Anterior cingulate cortex (tissue), 58 donors: ENCODE results near the gene LRP6.
"Not testable (repeated sequence)": the region's sequence is repeated elsewhere in the genome, so short reads cannot be mapped to it uniquely, and the experiment has no call there.

Source experiments
- DNase-seq, 58 donors: peaks; one replicate each; lab custom pipeline; 2025; lab: John Stamatoyannopoulos, UW

Gene LRP6

DNA sequence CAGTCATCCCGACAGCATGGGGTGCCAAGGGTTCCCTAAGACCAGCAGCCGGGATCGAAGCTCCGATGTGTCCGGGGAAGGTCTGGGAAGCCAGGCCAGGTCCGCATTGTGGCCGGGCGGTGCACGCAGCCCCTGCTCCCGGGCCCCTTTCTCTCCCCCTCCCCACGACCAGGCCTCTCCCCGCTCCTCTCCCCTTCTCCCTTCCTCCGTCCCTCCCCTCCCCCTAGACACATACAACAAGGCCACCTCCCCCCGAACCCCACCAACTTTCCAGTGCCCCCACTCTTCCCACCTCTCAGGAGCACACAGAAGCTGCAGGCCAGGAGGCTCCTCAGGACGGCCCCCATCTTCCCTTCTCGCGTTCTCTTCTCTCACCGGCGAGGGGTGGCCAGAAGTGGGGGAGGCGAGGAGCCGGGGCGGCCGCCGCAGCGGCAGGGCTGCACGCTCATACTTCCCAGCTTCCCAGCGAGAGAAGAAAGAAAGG is 413 bp downstream of the LRP6 start:
- peak in 22 of 58 donors; percentile 23 to 73 (median 54) for DNase-seq

DNA sequence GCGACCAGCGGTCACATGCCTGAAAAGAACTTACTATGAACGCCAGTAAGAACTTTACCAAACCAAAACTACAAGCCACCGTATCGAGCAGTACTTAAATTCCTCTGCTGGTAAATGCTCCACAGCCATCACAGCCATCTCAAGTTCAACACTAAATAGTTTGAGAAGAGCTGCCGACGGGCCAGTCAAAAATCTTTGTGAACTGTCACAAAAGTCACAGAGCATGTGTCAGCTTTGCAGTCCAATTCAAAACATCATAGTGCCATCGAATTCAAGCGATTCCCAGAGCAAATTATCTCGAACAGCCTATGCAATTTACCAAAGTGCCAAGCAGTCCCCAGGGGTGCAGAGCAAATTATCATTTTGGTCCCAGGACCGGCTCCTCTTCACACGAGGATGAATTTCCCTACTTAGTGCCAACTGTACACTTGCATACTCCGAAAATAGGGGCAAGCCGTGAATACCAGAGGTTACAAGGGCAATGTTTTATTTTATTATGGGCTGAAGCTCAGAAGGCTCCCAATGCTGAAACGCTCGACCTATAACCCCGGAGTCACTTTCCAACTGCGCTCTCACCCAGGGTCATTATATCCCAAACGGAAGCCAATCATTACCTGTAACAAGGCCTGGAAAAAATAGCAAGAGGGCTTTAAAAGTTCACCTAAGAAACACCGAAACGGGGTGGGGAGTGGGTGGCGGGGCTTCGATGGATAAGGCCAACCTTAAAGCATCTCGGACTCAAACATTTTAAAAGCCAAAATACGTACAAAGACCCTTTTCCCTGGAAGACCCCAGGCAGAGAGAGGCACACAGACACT is 1.1 kb downstream of the LRP6 start:
- DNase-seq: peak in 24 of 58 donors; percentile 1 to 50 (median 28)

DNA sequence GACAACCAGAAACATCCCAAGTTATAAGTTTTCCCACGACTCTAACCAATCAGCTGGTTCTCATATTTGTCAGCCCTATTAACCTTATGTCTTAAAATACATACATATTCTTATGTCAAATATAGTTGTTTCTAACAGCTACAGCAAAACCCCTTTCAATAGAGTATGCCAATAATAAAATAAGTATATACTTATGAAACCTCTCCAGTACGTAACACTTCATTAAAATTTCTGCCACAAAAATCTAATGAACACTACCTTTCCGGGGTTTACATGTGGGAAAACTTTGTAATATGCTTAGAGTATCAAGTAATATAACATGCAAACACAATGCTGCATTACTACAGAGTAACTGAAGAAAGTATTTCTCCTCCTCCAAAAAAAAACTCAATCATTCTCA is 1.8 kb downstream of the LRP6 start:
- DNase-seq: no peak

DNA sequence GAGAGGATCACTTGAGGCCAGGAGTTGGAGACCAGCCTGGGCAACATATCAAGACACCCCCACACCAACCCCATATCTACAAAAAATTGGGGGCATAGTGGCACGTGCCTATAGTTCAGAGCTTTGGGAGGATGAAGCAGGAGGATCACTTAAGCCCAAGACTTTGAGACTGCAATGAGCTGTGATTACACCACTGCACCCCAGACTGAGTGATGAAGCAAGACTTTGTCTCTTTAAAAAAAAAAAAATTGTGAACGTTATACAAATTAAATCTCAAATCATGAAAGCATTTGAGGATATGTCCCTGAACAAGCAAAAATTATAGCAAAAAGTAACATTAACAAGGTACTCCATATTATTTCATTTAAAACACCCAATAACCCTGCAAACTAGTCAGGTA is 2.9 kb downstream of the LRP6 start:
- DNase-seq: no peak

DNA sequence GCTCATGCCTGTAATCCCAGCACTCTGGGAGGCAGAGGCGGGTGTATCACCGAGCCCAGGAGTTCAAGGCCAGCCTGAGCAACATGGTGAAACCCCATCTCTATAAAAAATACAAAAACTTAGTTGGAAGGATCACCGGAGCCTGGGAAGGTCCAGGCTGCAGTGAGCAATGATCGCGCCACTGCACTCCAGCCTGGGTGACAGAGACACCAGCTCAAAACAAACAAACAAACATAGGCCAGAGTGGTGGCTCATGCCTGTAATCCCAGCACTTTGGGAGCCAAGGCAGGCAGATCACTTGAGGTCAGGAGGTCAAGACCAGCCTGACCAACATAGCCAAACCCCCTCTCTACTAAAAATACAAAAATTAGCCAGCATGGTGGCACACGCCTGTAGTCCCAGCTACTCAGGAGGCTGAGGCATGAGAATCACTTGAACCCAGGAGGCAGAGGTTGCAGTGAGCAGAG is 10.5 kb downstream of the LRP6 start:
- not testable (repeated sequence) for DNase-seq

DNA sequence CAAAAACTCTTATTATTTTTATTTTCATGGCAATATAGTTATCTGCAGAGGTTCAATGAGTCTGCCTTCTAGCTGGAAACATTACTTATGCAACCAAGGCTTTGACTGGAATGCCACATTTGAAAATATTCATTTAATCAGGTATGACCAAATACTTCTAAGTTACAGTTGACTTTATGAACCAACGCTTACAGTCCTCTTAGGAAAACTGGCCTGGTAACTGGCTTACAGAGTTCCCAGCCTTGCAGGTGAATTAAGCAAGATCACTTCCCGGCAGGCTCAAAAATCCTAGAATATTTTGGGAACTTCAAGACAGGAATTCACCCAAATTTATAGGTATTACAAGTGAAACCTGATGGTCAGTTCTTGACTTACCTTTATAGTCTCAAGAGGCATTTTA is 12.3 kb downstream of the LRP6 start:
- DNase-seq: no peak

DNA sequence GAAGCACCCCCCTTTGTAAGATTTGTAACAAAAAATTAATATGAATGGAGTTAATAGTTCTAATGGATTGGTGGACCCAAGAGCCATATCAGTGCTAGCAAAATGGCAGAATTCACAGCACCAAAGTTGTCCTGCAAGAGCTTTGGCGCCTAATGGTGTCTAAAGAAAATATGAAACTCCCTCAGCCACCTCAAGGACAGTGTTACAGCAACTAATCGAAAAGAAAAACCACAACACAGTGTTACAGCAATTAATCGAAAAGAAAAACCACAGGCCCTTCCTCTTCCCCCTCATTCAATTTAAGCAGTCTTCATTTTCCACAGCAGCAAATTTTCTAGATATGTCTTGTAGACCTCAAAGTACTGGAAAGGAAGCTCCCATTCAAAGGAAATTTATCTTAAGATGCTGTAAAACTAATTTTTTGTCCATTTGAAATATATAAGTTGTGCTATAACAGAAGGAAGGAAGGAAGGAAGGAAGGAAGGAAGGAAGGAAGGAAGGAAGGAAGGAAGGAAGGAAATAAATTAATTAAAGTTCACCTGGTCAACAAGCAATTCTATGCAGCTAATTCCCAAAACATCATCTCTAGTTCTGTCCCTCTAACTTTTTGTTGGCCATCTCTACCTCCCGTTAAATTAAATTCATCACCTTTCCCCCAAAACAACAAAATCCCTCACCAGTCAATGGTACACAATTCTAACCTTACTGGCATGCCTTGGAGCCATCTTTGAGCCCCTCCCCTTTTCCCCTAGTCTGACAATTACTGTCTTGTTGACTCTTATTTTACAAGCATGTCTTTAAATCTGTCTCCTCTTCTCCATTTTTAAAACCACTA is 17.4 kb downstream of the LRP6 start:
- no peak for DNase-seq

DNA sequence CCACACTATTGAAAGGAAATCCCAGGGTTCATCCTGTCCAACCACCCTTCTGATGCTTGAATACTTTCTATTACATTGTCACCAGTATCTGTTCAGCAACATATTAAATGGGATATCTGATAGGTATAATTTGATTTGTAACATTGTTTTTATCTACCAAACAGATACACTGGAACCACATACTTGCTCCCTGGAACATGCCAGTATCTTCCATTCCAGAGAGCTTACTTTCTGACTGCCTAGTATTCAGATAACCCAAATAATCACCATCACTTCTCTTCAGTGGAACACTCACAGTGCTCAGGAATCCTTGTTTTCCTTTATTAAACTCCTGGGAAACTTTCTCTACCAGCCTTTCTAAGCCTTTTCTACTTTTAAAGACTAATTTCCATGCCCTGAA is 19.3 kb downstream of the LRP6 start:
- DNase-seq: no peak

DNA sequence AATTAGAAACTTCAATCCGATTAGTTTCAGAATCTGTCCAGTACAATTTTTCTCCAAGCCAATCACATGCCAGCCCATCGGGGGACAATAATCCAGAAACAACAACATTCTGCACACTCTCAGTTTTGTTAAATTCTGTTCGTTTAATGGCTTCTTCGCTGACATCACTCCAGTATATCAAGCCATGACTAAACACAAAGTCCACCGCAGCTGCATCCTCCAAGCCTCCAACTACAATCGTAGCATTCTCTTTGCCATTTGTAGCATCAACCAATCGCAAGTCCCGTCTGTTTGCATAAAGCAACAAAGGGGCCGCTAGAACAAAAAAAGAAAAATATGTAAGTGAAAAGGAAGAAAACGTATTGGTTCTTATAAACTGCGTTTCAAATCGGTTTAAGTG is 22.5 kb downstream of the LRP6 start:
- peak in 31 of 58 donors; percentile 3 to 78 (median 31) for DNase-seq

DNA sequence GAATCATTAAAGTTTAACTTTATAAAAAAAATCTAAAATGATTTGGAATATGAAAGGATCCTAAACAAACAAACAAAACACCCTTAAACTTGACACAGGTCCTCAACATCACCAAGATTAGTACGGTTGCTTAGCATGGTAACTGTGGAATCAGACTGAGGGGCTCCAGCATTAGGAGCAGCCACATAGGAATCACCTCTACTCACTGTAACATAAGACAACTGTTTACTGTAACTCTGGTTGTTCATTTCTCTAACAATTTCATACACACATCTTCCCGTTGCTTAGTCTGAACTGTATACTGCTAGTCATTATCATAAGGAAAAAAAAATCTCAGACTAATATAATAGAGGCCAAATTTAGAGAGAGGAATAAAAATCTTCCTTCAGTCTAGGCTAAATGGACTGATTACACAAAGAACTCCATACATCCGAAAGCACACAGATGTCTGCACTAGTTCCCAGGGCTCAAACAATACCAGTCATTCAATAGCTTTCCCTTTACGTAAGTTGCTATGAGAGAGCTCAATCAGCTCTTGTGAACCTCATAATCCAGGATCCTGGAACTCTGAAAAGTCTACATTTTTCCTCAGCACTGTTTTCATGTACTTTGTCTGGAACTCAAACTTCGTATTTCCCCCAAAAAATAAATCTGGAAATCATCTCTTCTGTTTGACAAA is 26.0 kb downstream of the LRP6 start:
- peak in 14 of 58 donors; percentile 1 to 91 (median 24) for DNase-seq

DNA sequence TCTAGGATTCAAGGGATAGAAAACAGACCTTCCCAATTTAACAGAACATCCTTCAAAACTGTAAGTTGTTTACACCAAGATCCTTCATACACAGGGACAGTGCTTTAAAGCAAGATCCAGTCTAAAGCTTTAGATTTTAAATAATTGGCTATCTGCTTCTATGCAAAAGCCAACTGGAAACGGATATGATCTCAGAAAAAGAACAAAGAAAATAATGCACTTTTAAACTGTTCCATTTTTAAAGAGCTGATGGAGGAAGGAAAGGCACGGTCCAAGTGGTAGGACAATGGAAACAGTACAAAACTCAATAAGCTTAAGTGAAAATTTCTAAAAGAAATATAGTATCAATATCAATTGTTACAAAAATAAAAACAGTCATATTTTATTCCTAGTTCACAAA is 27.7 kb downstream of the LRP6 start:
- no peak for DNase-seq

DNA sequence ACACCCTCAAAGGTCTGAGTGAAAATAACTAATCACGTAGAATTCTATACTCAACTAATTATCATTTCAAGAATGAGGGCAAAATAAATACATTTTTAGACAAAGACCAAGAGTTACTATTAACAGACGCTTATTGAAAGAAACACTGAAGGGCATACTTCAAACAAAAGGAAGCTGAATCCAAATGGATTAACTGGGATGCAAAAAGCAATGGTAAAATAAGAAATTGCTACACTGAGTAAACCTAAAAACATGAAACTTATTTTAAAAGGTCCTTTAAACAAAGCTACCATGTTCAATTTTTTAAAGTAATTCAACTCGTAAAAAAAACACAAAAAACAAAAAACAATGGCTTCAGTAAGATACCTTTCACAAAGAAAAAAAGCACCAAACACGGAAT is 28.2 kb downstream of the LRP6 start:
- DNase-seq: no peak

DNA sequence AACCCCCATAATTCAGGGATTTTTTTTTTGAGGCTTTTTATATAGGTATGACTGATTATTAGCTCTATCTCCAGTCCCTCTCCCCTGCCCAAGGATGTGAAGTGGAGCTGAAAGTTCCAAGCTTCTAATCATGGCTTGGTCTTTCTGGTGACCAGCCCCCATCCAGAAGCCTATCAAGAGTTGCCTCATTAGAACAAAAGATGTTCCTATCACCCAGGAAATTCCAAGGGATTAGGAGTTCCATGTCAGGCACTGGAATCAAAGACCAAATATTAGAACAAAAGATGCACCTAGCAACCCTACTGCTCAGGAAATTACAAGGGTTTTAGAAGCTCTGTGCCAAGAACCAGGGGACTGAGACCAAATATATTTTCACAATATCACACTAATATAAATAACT is 29.9 kb downstream of the LRP6 start:
- no peak for DNase-seq

DNA sequence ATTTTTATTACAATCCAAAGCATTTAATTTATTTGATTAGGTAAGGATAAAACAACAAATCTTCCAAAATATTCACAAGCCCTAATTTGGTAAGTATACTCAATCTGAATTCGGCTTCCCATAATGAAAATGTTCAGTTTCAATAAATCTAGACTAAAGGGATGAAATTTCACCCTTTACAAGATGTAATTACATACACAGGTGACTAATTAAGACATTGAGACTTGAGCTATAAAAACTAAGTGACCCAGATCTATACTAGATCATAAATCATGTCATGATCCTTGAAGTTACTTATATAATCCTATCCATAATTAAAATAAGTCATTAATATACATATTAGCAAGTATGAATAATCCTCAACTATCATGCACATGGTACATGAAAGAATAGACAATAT is 36.6 kb downstream of the LRP6 start:
- no peak for DNase-seq

DNA sequence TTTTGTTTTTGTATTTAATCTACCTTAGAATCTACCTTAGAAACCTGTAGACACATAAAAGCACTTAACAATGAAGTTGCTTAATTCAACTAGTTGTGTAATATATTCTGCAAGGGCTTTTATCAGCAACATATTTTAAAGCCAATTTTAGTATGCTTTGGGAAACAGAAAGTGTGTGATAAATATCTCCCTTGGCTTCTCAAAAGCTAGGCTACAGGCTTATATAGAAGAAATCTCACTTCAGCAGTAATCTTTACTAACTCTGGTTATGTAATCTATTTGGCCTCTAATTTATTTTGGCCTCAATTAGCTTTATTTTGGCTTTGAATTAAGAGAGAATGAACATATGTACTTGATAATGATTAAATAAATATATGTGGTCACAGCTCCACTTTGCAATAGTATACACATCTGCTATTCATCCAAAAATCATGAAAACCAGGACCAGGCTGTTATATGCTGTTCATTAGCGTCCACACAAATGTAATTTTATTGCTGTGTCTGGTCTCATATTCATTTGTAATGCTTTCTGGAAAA is 37.2 kb downstream of the LRP6 start:
- no peak for DNase-seq

DNA sequence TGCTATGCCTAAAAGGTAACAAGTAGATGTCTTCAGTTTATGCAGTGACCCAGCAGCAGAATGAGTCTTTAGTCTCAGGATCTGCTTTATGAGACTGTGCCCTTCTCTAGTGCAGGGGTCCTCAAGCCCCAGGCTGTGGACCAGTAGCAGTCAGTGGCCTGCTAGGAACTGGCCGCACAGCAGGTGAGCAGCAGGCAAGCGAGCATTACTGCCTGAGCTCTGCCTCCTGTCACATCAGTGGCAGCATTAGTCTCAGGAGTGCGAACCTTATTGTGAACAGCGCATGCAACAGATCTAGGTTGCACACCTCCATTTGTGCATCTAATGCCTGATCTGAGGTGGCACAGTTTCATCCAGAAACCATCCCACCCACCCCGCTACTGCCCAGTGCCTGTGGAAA is 38.4 kb downstream of the LRP6 start:
- no peak for DNase-seq

DNA sequence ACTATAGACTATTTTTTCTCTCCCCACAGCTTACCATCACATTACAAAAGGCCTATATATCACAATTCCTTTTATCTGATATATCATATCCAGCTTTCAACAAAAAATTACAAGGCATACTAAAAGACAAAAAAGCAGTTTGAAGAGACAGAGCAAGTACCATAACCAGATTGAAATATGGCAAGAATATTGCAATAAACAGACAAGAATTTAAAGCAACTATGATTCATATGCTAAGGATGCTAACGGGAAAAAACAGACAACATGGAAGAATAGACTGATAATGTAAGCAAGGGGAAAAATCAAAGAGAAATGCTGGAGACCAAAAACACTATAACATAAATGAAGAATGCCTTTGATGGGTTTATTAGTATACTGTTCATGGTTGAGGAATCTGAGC is 40.7 kb downstream of the LRP6 start:
- no peak for DNase-seq

DNA sequence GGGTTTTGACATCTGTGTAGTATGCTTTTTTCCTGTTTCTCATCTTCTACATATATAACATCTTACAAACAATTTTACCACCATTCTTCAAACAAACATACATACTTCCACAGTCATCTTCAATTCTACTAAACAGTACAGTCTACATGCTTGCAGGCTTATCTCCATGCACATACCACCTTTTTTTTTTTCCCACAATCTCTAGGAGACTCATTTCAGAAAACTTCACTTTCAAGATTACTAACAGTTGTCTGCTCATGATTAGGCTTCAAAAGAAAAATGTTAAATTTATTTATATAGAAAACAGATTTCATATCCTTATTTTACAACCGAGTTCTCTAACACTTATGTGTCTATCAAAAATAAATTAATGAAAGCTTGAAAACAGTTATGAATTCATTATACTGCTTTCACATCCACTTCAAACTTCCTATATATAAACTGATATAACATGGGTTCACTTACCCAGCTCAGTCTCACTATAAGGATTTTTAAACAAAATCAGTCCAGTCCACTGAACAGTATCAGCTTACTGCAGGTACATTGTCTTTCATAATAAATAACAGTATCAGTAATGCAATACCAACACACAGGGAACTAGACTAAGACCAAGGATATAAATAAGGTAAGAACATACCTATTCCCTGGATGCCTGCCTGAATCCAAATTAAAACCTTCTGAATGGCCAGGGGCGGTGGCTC is 42.5 kb downstream of the LRP6 start:
- DNase-seq: no peak

DNA sequence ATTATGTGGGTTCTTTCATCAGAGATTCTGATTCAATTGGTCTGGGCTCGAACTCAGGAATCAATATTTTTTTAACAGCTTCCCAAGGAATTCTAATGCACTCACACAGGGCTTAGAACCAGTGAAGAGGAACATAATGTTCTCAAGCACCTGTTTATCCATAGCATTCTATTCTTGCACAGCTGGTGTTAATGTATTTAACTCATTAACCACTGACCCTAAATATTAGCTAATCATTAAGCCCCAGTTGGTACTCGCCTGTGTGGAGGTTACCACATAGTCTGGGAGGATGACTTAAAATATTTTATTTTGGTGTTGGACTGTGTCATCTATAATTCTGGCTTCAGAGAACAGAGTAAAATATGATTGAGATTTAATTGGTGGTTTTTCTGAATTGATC is 45.3 kb downstream of the LRP6 start:
- DNase-seq: no peak

DNA sequence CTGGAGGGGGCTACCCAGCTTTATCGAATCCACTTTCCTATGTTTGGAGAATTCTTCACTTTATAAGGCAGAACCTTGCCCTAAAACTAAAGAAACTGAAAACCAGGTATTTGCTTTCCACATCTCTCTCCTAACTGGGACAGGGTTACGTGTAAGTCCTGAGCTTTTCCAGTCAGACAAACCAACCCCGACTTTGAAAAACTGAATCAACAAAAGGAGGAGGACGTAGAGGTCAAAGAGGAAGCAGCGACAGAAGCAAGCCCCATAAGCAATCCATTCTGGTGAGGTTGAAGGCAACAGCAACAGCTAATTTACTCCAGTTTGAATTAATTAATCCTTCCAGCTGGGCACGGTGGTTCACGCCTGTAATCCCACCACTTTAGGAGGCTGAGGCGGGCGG is 47.2 kb downstream of the LRP6 start:
- no peak for DNase-seq
